Activated CD4-positive, alpha-beta memory T cell treated with anti-CD3 and anti-CD28 coated beads, Interleukin-2, amount 10 ng/mL, durations not matched to agents 7 days and 5 days (primary cell): ENCODE results near the gene ANO2. TPM values are rescaled to one million over a fixed set of nuclear protein-coding genes. Genes with fewer than 3 reads are reported as not detected.

Experiments used
- CTCF ChIA-PET: fragments of 350-600 bp; sonication (Branson Sonifier 250); formaldehyde crosslinking; loops from one replicate; lab custom pipeline; 2021; ENCODE audit warnings: antibody characterized with exemption, inconsistent platforms; lab: Charles Lee
- POLR2A ChIA-PET: fragments of 350-600 bp; sonication (Branson Sonifier 250); formaldehyde crosslinking; loops from one replicate; lab custom pipeline; 2021; ENCODE audit warnings: antibody characterized with exemption; lab: Charles Lee
- DNase-seq: peaks from one replicate; pipeline ENCODE4 v3.0.0-alpha.2; 2020
- H3K27ac Mint-ChIP-seq: one replicate; pipeline ENCODE4 v1.8.0; 2021; ENCODE audit warnings: mild to moderate bottlenecking, mixed read lengths
- H3K27me3 Mint-ChIP-seq: one replicate; pipeline ENCODE4 v1.8.0; 2021; ENCODE audit warnings: mixed read lengths
- H3K36me3 Mint-ChIP-seq: one replicate; pipeline ENCODE4 v1.8.0; 2021; ENCODE audit warnings: low read depth, mixed read lengths
- H3K4me1 Mint-ChIP-seq: one replicate; pipeline ENCODE4 v1.8.0; 2021; ENCODE audit warnings: mixed read lengths
- H3K4me3 Mint-ChIP-seq: one replicate; pipeline ENCODE4 v1.8.0; 2021; ENCODE audit warnings: mild to moderate bottlenecking, mixed read lengths
- H3K9me3 Mint-ChIP-seq: one replicate; pipeline ENCODE4 v1.8.0; 2021; ENCODE audit warnings: mixed read lengths
- total RNA-seq, 2 experiments: library from RNA; stranded (reverse); gene quantifications; one replicate each; pipeline ENCODE4 v1.2.3, GENCODE V29; 2021

The ANO2 gene
- total RNA-seq, 2 experiments from 2014 or later, result not detected

GRCh38 chr12:5783289-5783920 is 161.7 kb downstream of the ANO2 start:
- Mint-ChIP-seq H3K27ac (no peak overlapping the region), H3K4me1 (no peaks in the 10 kb centered on the region), H3K27me3 (no peaks in the 10 kb centered on the region), H3K4me3 (no peak overlapping the region), H3K9me3 (no peaks in the 10 kb centered on the region), H3K36me3 (no peaks in the 10 kb centered on the region)
- ChIA-PET POLR2A (no interaction called here), CTCF (no interaction called here)
- no peak for DNase-seq

- Mint-ChIP-seq H3K9me3 (no peaks in the 10 kb centered on the region), H3K27ac (no peak overlapping the region), H3K4me1 (no peaks in the 10 kb centered on the region), H3K4me3 (no peak overlapping the region), H3K36me3 (no peaks in the 10 kb centered on the region), H3K27me3 (no peaks in the 10 kb centered on the region)
- POLR2A ChIA-PET, result no interaction called here
- CTCF ChIA-PET, result no interaction called here
- no peak for DNase-seq
Observed at GRCh38 chr12:5780536-5780935, 164.5 kb downstream of the ANO2 start.

- no peaks in the 10 kb centered on the region for H3K27me3 Mint-ChIP-seq
- no peak for DNase-seq
- ChIA-PET CTCF (no interaction called here), POLR2A (no interaction called here)
- H3K4me3 Mint-ChIP-seq, result no peak overlapping the region
- no peaks in the 10 kb centered on the region for H3K9me3 Mint-ChIP-seq
- no peak overlapping the region for H3K27ac Mint-ChIP-seq
- H3K36me3 Mint-ChIP-seq, result no peaks in the 10 kb centered on the region
- no peaks in the 10 kb centered on the region for H3K4me1 Mint-ChIP-seq
Observed at GRCh38 chr12:5779401-5779800, 165.7 kb downstream of the ANO2 start.

- no peaks in the 10 kb centered on the region for H3K27me3 Mint-ChIP-seq
- no peaks in the 10 kb centered on the region for H3K36me3 Mint-ChIP-seq
- no peak for DNase-seq
- POLR2A ChIA-PET, result no interaction called here
- H3K9me3 Mint-ChIP-seq, result no peaks in the 10 kb centered on the region
- H3K4me1 Mint-ChIP-seq, result no peaks in the 10 kb centered on the region
- CTCF ChIA-PET, result no interaction called here
- no peak overlapping the region for H3K27ac Mint-ChIP-seq
- H3K4me3 Mint-ChIP-seq, result no peak overlapping the region
Observed at GRCh38 chr12:5778821-5779220, 166.2 kb downstream of the ANO2 start.

- no peak for DNase-seq
- CTCF ChIA-PET, result interaction anchor here (1.1 kb wide), 1 partner anchor 33 kb away, joined by 5 read pairs; no protein-coding TSS in a partner anchor
- H3K36me3 Mint-ChIP-seq, result no peaks in the 10 kb centered on the region
- no peaks in the 10 kb centered on the region for H3K4me1 Mint-ChIP-seq
- POLR2A ChIA-PET, result no interaction called here
- H3K9me3 Mint-ChIP-seq, result no peaks in the 10 kb centered on the region
- no peaks in the 10 kb centered on the region for H3K27me3 Mint-ChIP-seq
- no peak overlapping the region for H3K4me3 Mint-ChIP-seq
- no peak overlapping the region for H3K27ac Mint-ChIP-seq
Observed at GRCh38 chr12:5777451-5777850, 167.6 kb downstream of the ANO2 start.

- no peaks in the 10 kb centered on the region for H3K27me3 Mint-ChIP-seq
- H3K27ac Mint-ChIP-seq, result no peak overlapping the region
- no peaks in the 10 kb centered on the region for H3K36me3 Mint-ChIP-seq
- ChIA-PET CTCF (no interaction called here), POLR2A (no interaction called here)
- H3K9me3 Mint-ChIP-seq, result no peaks in the 10 kb centered on the region
- DNase-seq, result no peak
- no peak overlapping the region for H3K4me3 Mint-ChIP-seq
- no peaks in the 10 kb centered on the region for H3K4me1 Mint-ChIP-seq
Observed at GRCh38 chr12:5776091-5776490, 169.0 kb downstream of the ANO2 start.

- Mint-ChIP-seq H3K9me3 (no peaks in the 10 kb centered on the region), H3K4me3 (no peak overlapping the region), H3K4me1 (no peaks in the 10 kb centered on the region), H3K36me3 (no peaks in the 10 kb centered on the region), H3K27ac (no peak overlapping the region), H3K27me3 (peaks cover 4% of the 10 kb centered on the region)
- no peak for DNase-seq
- POLR2A ChIA-PET, result no interaction called here
- CTCF ChIA-PET, result interaction anchor here (1.0 kb wide), 1 partner anchor 215 kb away, joined by 3 read pairs; no protein-coding TSS in a partner anchor
Observed at GRCh38 chr12:5773550-5773949, 171.5 kb downstream of the ANO2 start.

GRCh38 chr12:5771756-5772155 is 173.3 kb downstream of the ANO2 start:
- ChIA-PET CTCF (no interaction called here), POLR2A (no interaction called here)
- H3K4me1 Mint-ChIP-seq, result no peaks in the 10 kb centered on the region
- no peaks in the 10 kb centered on the region for H3K36me3 Mint-ChIP-seq
- H3K27me3 Mint-ChIP-seq, result peaks cover 4% of the 10 kb centered on the region
- no peak overlapping the region for H3K27ac Mint-ChIP-seq
- H3K9me3 Mint-ChIP-seq, result no peaks in the 10 kb centered on the region
- DNase-seq, result no peak
- H3K4me3 Mint-ChIP-seq, result no peak overlapping the region

- Mint-ChIP-seq H3K36me3 (no peaks in the 10 kb centered on the region), H3K9me3 (no peaks in the 10 kb centered on the region), H3K4me3 (no peak overlapping the region), H3K27ac (no peak overlapping the region), H3K4me1 (no peaks in the 10 kb centered on the region), H3K27me3 (peaks cover 4% of the 10 kb centered on the region)
- POLR2A ChIA-PET, result no interaction called here
- DNase-seq, result no peak
- CTCF ChIA-PET, result no interaction called here
Observed at GRCh38 chr12:5770727-5771126, 174.3 kb downstream of the ANO2 start.

- Mint-ChIP-seq H3K9me3 (no peaks in the 10 kb centered on the region), H3K36me3 (no peaks in the 10 kb centered on the region), H3K27me3 (peaks cover 4% of the 10 kb centered on the region), H3K4me3 (no peak overlapping the region), H3K27ac (no peak overlapping the region), H3K4me1 (no peaks in the 10 kb centered on the region)
- no peak for DNase-seq
- ChIA-PET POLR2A (no interaction called here), CTCF (no interaction called here)
Observed at GRCh38 chr12:5768581-5769196, 176.4 kb downstream of the ANO2 start.

GRCh38 chr12:5768171-5768570 is 176.9 kb downstream of the ANO2 start:
- no peak overlapping the region for H3K27ac Mint-ChIP-seq
- H3K36me3 Mint-ChIP-seq, result no peaks in the 10 kb centered on the region
- H3K4me1 Mint-ChIP-seq, result no peaks in the 10 kb centered on the region
- no peaks in the 10 kb centered on the region for H3K9me3 Mint-ChIP-seq
- H3K27me3 Mint-ChIP-seq, result peaks cover 5% of the 10 kb centered on the region
- POLR2A ChIA-PET, result no interaction called here
- no peak for DNase-seq
- H3K4me3 Mint-ChIP-seq, result no peak overlapping the region
- CTCF ChIA-PET, result no interaction called here

GRCh38 chr12:5758347-5758746 is 186.7 kb downstream of the ANO2 start:
- peaks cover 6% of the 10 kb centered on the region for H3K27me3 Mint-ChIP-seq
- DNase-seq, result no peak
- H3K9me3 Mint-ChIP-seq, result no peaks in the 10 kb centered on the region
- CTCF ChIA-PET, result interaction anchor here (2.8 kb wide), 1 partner anchor 14 kb away, joined by 7 read pairs; no protein-coding TSS in a partner anchor
- POLR2A ChIA-PET, result no interaction called here
- H3K4me3 Mint-ChIP-seq, result no peak overlapping the region
- H3K36me3 Mint-ChIP-seq, result no peaks in the 10 kb centered on the region
- H3K4me1 Mint-ChIP-seq, result no peaks in the 10 kb centered on the region
- no peak overlapping the region for H3K27ac Mint-ChIP-seq

GRCh38 chr12:5756338-5756842 is 188.7 kb downstream of the ANO2 start:
- Mint-ChIP-seq H3K4me1 (no peaks in the 10 kb centered on the region), H3K36me3 (no peaks in the 10 kb centered on the region), H3K27ac (no peak overlapping the region), H3K27me3 (peaks cover 10% of the 10 kb centered on the region), H3K4me3 (no peak overlapping the region), H3K9me3 (no peaks in the 10 kb centered on the region)
- DNase-seq, result no peak
- ChIA-PET CTCF (interaction anchor here (2.8 kb wide), 1 partner anchor 12 kb away, joined by 7 read pairs; no protein-coding TSS in a partner anchor), POLR2A (no interaction called here)

GRCh38 chr12:5748027-5748426 is 197.0 kb downstream of the ANO2 start:
- H3K4me3 Mint-ChIP-seq, result no peak overlapping the region
- no peaks in the 10 kb centered on the region for H3K4me1 Mint-ChIP-seq
- no peaks in the 10 kb centered on the region for H3K9me3 Mint-ChIP-seq
- POLR2A ChIA-PET, result no interaction called here
- peaks cover 12% of the 10 kb centered on the region for H3K27me3 Mint-ChIP-seq
- no peak for DNase-seq
- CTCF ChIA-PET, result no interaction called here
- H3K36me3 Mint-ChIP-seq, result no peaks in the 10 kb centered on the region
- no peak overlapping the region for H3K27ac Mint-ChIP-seq
